Activated CD4-positive, alpha-beta T cell treated with anti-CD3 and anti-CD28 coated beads for 1 hour (primary cell): Measurements from ENCODE around the gene ARHGEF37.
A peak's percentile ranks its signal among the peaks of the same experiment; 100 is the strongest.
"Not testable (repeated sequence)": the region's sequence is repeated elsewhere in the genome, so short reads cannot be mapped to it uniquely, and the experiment has no call there.

Source experiments
- DNase-seq: peaks from one replicate; pipeline ENCODE4 v3.0.0-alpha.2; 2020

The ARHGEF37 gene

GRCh38 chr5:149581192-149581861 is at the start of gene ARHGEF37:
Gene ARHGEF37, plus strand, starts transcription at chr5:149581498. Its CDS starts 16,272 bp downstream, at chr5:149597770.
- peak; percentile 23 for DNase-seq

- DNase-seq = no peak
These were observed 48.9 kb upstream of the ARHGEF37 start for GRCh38 chr5:149532413-149532812.

- not testable (repeated sequence) for DNase-seq
These were observed 45.5 kb upstream of the ARHGEF37 start for GRCh38 chr5:149535787-149536186.

GRCh38 chr5:149537374-149537975 is 43.8 kb upstream of the ARHGEF37 start:
- DNase-seq = no peak

GRCh38 chr5:149540089-149540488 is 41.2 kb upstream of the ARHGEF37 start:
- DNase-seq = no peak

GRCh38 chr5:149541893-149542292 is 39.4 kb upstream of the ARHGEF37 start:
- DNase-seq = no peak

GRCh38 chr5:149543361-149544027 is 37.8 kb upstream of the ARHGEF37 start:
- DNase-seq = no peak

GRCh38 chr5:149544028-149544420 is 37.3 kb upstream of the ARHGEF37 start:
- no peak for DNase-seq

- DNase-seq = no peak
These were observed 36.0 kb upstream of the ARHGEF37 start for GRCh38 chr5:149545327-149545726.

GRCh38 chr5:149546974-149547373 is 34.3 kb upstream of the ARHGEF37 start:
- no peak for DNase-seq

- DNase-seq = no peak
These were observed 31.6 kb upstream of the ARHGEF37 start for GRCh38 chr5:149549461-149550267.

GRCh38 chr5:149550268-149550583 is 31.1 kb upstream of the ARHGEF37 start:
- DNase-seq = no peak

- no peak for DNase-seq
These were observed 30.6 kb upstream of the ARHGEF37 start for GRCh38 chr5:149550594-149551226.

GRCh38 chr5:149551227-149552037 is 29.9 kb upstream of the ARHGEF37 start, which contains the start of gene CSNK1A1:
Gene CSNK1A1, minus strand, starts transcription at chr5:149551439. Its CDS starts 475 bp downstream, at chr5:149550964.
- peak; percentile 99 for DNase-seq

GRCh38 chr5:149552038-149552494 is 29.2 kb upstream of the ARHGEF37 start:
- no peak for DNase-seq

- DNase-seq = no peak
These were observed 28.6 kb upstream of the ARHGEF37 start for GRCh38 chr5:149552553-149553160.

GRCh38 chr5:149559706-149560105 is 21.6 kb upstream of the ARHGEF37 start:
- DNase-seq = no peak

- no peak for DNase-seq
These were observed 19.4 kb upstream of the ARHGEF37 start for GRCh38 chr5:149561848-149562247.

GRCh38 chr5:149563466-149563865 is 17.8 kb upstream of the ARHGEF37 start:
- DNase-seq = no peak

- not testable (repeated sequence) for DNase-seq
These were observed 16.7 kb upstream of the ARHGEF37 start for GRCh38 chr5:149564542-149565140.

- DNase-seq = no peak
These were observed 14.1 kb upstream of the ARHGEF37 start for GRCh38 chr5:149567226-149567625.
